NCI-H774 (cell line): ENCODE results near the gene EXOC4.
"Not testable (repeated sequence)": the region's sequence is repeated elsewhere in the genome, so short reads cannot be mapped to it uniquely, and the experiment has no call there.

Experiments
- DNase-seq: peaks from one replicate; lab custom pipeline; 2025; lab: John Stamatoyannopoulos, UW

EXOC4 gene

GRCh38 chr7:134071355-134072331 is 818.8 kb downstream of the EXOC4 start:
- no peak for DNase-seq

GRCh38 chr7:134073276-134073675 is 820.4 kb downstream of the EXOC4 start:
- DNase-seq = no peak

- DNase-seq = no peak
These were observed 822.9 kb downstream of the EXOC4 start for GRCh38 chr7:134075799-134076198.

DNA sequence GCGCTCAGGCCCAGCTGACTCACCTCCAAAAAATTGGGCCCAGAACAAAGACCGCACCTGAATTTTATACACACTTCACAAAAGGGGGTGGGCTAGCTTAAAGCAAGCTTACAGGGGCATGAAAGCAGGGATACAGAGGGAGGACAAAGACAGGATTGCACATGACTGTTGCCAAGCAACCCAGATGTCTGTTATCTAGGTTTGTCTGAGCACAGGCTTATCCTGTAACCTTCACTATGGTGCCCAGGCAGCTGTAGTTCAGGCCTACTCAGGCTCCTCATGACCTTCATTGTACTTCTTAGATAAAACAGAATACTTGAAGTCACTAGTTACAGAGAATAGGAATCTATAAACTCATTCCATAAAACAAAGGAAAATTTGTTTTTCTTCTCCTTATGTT is 824.7 kb downstream of the EXOC4 start:
- not testable (repeated sequence) for DNase-seq

- DNase-seq = no peak
These were observed 826.1 kb downstream of the EXOC4 start for GRCh38 chr7:134078991-134079390.

- DNase-seq = no peak
These were observed 828.8 kb downstream of the EXOC4 start for GRCh38 chr7:134081695-134082094.

GRCh38 chr7:134083766-134084487 is 831.0 kb downstream of the EXOC4 start:
- DNase-seq = no peak

DNA sequence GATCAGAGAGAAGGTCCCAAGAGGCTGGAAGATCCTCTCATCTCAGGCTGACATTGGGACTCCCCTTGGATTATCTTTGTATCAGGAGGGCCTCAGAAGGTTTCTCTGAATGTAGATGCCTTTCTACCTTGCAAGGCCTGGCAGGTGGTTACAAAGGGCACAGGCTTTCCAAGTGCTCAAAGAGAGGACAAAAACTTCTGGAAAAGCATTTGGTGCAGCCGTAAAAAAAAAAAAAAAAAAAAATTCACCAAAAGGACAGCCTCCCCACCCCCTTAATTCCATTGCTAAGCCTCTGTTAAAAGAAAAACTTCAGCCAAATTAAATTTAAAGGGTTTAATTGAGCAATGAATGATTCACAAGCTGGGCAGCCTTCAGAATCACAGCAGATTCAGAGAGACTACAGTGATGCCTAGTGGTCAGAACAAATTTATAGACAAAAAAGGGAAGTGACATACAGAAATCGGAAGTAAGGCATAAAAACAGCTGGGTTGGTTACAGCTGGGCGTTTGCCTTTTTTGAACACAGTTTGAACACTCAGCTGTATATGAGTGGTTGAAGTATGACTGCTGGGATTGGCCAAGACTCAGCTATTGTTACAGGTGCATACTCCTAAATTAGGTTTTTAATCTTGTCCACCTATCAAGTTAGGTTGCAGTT is 831.7 kb downstream of the EXOC4 start:
- no peak for DNase-seq

DNA sequence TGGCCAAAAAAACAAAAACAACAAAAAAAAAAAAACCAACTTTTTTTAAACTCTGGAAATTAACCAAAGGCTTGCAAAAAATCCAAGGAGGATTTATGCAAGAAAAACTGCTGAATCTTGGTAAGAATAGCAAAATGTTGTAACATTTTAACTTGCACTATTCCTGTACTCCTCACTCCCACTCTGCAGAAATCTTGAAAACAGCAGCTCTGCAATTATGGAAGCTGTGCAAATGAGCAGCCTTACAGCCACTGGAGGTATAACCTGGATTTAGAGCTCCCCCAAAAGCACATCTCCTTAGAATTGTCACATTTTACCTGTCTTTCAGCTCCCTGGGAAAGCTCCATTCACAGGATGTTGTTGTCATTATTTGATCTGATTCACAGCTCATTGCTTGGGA is 832.4 kb downstream of the EXOC4 start:
- DNase-seq = no peak

DNA sequence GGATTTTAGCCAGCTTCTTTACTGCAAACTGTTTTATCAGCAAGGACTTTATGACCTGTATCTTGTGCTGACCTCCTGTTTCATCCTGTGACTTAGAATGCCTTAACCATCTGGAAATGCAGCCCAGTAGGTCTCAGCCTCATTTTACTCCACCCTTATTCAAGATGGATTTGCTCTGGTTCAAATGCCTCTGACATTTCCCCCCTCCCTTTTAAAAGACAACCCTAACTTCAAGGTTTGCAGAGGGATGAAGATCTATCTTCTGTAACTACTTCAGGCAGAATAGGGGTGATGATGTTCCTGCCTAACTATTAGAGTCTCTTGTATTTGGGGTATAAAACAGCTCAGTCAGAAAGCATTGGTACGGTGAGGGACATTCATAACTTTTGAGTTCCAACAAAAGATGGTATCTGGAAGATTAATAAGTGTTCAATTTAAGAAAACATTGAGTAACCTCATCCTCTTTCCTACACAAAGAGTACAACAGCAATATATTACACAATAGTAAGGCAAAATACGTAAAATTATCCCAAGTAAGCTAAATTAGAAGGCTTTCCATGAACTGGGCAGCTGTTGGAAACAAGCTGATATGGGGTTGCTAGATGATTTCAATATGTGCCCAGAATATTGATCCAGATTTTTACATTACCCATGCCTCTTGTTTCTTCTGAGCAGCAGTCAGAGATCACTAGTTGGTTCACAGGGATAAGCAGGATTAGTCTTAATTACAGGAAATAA is 834.3 kb downstream of the EXOC4 start:
- no peak for DNase-seq

- no peak for DNase-seq
These were observed 835.3 kb downstream of the EXOC4 start for GRCh38 chr7:134088199-134088598.

DNA sequence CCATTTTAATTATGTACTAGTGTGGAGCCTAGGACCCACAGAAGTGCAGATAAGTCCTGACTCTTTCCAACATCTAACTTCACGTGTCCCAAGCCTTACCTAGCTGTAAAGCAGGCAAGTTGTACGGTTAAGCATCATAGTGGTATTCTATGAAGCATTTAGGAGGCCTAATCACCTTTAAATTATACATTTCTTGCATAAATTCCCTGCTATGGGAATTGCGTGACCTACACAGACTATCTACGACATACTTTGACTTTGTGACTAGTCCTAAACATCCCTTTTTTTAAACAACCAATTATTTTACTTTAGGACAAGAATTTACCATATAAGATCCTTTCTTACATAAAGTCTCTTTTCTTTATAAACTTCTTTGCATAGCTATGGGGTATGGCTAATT is 836.6 kb downstream of the EXOC4 start:
- DNase-seq = no peak

DNA sequence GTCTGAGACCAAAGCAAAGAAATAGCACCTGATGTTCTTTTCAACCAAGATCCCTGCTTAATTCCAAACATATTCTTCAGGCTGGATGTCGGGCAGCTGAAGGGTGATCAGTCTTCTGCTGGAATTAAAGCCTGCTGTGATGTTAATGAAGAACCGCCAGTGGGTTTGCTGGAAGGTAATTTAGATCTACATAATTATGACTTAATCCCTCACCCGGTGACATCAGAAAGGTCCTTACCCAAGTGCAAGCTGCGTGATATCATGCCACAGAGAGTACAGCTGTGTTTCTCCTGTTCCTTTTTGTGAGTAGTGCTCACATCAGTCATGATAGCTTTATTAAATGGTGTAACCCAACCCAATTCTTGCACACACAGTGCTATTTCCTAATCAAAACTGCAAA is 845.2 kb downstream of the EXOC4 start:
- no peak for DNase-seq

GRCh38 chr7:134101716-134102115 is 848.8 kb downstream of the EXOC4 start:
- no peak for DNase-seq

GRCh38 chr7:134104166-134104565 is 851.3 kb downstream of the EXOC4 start:
- no peak for DNase-seq

- no peak for DNase-seq
These were observed 853.0 kb downstream of the EXOC4 start for GRCh38 chr7:134105841-134106240.

DNA sequence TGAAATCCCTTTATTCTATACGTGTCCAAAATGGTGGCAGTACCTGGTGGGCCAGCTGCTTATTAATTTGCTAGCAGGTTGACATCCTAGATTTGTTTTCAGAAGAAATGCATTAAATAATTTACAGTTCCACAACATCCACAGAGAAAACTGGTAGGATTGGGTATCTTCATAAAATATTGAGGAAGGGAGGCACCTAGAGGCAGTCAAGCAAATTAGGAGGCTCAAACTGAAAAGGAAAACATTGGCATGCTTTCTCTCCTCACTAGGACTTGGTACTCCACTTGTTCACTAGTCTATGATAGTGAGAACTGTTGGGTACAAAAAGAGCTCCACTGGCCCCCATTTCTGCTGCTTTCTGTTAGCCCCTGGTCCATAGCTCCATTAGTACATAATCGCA is 855.9 kb downstream of the EXOC4 start:
- no peak for DNase-seq

GRCh38 chr7:134113655-134114054 is 860.8 kb downstream of the EXOC4 start:
- DNase-seq = no peak

DNA sequence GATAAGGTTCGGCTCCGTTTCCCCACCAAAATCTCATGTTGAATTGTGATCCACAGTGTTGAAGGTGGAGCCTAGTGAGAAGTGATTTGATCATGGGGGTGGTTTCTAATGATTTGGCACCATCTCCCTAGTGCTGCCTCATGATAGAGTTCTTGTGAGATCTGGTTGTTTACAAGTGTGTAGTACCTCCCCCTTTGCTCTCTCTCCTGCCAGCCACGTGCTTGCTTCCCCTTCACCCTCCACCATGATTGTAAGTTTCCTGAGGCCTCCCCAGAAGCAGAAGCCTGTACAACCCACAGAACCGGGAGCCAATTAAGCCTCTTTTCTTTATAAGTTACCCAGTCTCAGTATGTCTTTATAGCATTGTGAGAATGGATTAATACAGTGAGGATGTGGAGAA is 862.1 kb downstream of the EXOC4 start:
- no peak for DNase-seq
